ENCODE results near the gene SGMS1.
A peak's percentile ranks its signal among the peaks of the same experiment; 100 is the strongest.

The SGMS1 gene

GRCh38 chr10:50326172-50326555, 297.6 kb downstream of the SGMS1 start:
- DNase-seq, result no peak

- DNase-seq, result peak; percentile 97
Measured at GRCh38 chr10:50325449-50326171, 298.1 kb downstream of the SGMS1 start.

- no peak for DNase-seq
Measured at GRCh38 chr10:50324680-50325393, 298.9 kb downstream of the SGMS1 start.

- DNase-seq, result no peak
Measured at GRCh38 chr10:50324046-50324445, 299.7 kb downstream of the SGMS1 start.

- DNase-seq, result peak; percentile 50
Measured at GRCh38 chr10:50322077-50322476, 301.7 kb downstream of the SGMS1 start.

GRCh38 chr10:50318129-50318528, 305.6 kb downstream of the SGMS1 start:
- DNase-seq, result no peak

GRCh38 chr10:50316695-50317648, 306.8 kb downstream of the SGMS1 start:
- no peak for DNase-seq

GRCh38 chr10:50316174-50316573, 307.6 kb downstream of the SGMS1 start:
- DNase-seq, result no peak

GRCh38 chr10:50315424-50315823, 308.3 kb downstream of the SGMS1 start:
- DNase-seq, result no peak

- no peak for DNase-seq
Measured at GRCh38 chr10:50314169-50315071, 309.3 kb downstream of the SGMS1 start.

- peak; percentile 85 for DNase-seq
Measured at GRCh38 chr10:50312464-50313437, 311.0 kb downstream of the SGMS1 start.

GRCh38 chr10:50310560-50311174, 313.1 kb downstream of the SGMS1 start:
- DNase-seq, result no peak

- DNase-seq, result no peak
Measured at GRCh38 chr10:50309342-50309741, 314.4 kb downstream of the SGMS1 start.

GRCh38 chr10:50304660-50305059, 319.1 kb downstream of the SGMS1 start:
- DNase-seq, result no peak

- DNase-seq, result no peak
Measured at GRCh38 chr10:50299948-50300669, 323.6 kb downstream of the SGMS1 start.

- DNase-seq, result no peak
Measured at GRCh38 chr10:50295367-50295766, 328.4 kb downstream of the SGMS1 start.

GRCh38 chr10:50294582-50294981, 329.2 kb downstream of the SGMS1 start:
- no peak for DNase-seq

GRCh38 chr10:50293513-50294313, 330.0 kb downstream of the SGMS1 start:
- DNase-seq, result no peak

Measured in fibroblast of skin of back (primary cell).